NCI-H2196 treated with DMSO at 0.1 percent for 48 hours (cell line): ENCODE results near the gene ZBTB47.

Experiments used
- DNase-seq: peaks from one replicate; lab custom pipeline; 2025; ENCODE audit not compliant: unreplicated experiment; lab: John Stamatoyannopoulos, UW

ZBTB47 gene

DNA sequence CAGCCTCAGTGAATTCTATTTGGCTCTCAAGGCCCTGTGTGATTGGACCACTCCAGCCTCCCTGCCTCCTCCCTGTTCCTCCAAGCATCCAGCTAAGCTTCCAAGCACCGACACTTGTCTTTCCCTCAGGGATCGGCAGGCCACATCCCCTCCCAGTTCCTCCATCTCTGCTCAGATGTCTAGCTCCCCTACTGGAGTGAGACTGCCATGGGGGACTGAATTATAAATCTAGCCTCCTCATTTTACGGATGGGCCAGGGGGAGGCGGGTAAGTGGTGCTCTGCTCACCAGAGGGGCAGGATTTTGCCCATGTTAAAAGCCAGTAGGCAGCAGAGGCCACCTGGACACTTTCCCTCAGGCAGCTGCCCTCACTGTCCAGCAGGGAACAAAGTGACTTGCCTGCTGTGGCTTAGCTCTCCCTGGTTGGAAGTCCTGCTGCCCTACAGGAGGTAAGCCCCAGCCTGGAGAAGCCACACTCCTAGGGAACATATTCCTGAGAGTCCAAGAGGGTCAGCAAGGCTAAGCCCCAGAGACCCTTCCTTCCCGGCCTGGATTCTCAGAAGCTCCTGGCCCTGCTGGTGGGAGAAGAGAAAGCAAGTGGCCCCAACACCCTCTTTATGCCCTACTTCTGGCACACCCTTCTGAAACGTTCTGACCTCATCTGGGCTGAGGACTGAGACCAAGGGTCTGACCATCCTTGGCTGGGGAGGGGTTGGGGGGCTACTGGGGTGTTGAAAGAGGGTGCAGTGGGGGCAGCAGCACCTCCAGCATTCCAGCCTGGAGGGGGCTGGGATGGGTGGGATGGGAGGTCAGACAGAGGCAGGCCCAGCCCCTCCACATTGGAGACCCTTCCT lies 58.2 kb downstream of the ZBTB47 start:
- no peak for DNase-seq

DNA sequence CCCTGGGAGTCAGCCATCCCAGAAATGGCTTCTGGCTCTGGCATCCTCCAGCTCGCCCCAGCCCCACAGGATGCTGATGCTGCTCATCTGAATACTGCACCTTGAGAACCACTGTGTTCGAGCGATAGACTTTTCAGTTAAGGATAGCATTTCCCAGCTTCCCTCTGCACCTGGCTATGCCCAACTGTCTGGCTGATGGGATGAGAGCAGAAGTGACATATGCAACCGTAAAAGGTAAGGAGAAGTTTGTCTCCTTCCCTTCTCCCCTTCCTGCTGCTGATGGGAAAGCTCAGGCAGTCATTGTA lies 58.8 kb downstream of the ZBTB47 start:
- no peak for DNase-seq

DNA sequence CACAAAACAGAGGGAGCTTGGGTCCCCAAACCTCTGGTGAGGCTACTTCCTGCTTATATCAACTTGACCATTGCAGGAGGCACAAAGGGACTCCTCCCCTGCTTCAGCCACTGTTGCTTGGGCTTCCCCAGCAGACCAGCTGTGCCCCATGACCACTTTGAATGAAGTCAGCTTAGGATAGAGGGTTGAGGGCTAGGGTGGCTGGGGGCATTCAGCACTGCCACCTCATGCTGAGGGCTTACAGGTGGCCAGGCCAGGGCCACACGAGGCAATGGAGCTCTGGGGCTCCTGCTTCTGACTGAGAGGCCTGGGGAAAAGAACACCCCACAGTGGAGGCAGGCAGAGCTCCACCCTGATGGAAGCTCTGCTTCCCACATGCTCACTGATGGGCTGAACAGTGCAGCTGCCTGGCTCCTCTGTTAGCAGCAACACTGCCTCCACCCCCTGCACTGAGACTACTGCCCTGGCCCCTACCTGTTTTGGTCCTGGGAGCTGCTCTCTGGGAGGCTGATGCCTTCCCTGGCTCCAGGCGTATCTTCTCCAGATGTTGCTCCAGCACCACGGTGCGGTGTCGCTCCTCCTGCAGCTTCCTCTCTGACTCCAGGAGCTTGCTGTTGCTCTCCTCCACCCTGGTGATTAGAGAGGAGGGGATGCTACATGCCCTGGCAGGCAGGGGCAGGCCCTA lies 59.3 kb downstream of the ZBTB47 start:
- no peak for DNase-seq

DNA sequence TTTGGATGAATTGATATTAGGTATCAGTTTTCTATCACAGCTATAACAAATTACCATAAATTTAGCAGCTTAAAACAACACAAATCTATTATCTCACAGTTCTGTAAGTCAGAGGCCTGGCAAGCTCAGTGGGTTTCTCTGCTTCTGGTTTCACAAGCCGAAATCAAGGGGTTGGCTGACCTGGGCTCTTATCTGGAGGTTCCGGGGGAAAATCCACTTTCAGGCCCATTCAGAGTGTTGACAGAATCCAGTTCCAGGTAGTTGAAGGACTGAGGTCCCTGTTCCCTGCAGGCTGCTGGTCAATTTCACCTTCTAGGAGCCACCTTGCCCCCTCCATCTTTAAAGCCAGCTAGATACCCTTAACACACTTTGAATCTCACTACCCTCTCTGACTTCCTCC lies 60.2 kb downstream of the ZBTB47 start:
- no peak for DNase-seq

DNA sequence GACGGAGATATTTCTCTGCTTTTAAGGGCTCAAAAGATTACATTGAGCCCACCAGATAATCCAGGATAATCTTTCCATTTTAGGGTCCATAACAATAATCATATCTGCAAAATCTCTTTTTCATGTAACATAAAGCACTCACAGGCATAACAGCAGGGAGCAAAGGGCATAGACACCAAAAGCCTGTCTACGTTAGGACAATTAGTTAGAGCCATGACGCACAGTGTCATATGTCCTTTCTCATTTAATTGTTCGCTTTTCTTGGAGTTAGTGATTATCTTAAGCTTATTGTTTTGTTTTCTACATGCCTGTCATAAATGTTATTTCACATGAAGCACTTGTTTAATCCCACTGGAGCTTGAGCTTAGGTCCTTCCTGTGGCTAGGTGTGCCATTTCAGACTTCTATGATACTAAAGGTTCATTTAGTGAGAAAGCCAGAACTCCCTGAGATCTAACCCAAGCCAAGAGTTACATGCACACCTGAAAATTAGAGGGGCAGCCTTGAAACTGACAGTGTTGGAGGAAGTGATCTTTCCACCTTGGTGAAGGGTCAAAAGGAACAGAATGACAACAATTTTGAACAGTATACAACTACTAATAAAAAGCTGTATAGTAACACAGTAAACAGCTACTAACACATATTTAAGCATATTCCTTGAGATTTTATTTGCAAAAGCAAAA lies 60.8 kb downstream of the ZBTB47 start:
- no peak for DNase-seq
